HG02798 (cell line): ENCODE data around the gene TSHZ2.
"Not testable (repeated sequence)": the region's sequence is repeated elsewhere in the genome, so short reads cannot be mapped to it uniquely, and the experiment has no call there.

Experiments
- ATAC-seq: cut with Tn5 transposase; IDR thresholded peaks from one replicate; pipeline ENCODE4 v1.9.1; 2021; ENCODE audit warnings: mild to moderate bottlenecking; ENCODE audit not compliant: unreplicated experiment, poor library complexity

TSHZ2 gene

DNA sequence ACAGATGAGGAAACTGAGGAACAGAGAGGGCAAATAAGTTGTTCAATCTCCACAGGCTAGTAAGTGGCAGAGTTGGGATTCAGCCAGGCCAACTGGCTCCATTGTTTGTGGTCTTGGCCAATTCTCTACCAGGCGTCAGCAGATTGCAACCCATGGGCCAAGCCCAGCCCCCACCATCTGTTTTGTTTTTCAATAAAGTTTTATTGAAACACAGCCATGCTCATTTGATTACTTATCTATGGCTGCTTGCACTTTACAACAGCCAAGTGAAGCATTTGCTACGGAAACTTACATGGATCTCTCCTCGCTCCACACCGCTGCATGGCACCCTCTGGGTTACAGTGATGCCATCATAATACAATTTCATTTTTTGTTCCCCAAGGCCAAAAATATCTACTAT is 530.7 kb downstream of the TSHZ2 start:
- no peak for ATAC-seq

DNA sequence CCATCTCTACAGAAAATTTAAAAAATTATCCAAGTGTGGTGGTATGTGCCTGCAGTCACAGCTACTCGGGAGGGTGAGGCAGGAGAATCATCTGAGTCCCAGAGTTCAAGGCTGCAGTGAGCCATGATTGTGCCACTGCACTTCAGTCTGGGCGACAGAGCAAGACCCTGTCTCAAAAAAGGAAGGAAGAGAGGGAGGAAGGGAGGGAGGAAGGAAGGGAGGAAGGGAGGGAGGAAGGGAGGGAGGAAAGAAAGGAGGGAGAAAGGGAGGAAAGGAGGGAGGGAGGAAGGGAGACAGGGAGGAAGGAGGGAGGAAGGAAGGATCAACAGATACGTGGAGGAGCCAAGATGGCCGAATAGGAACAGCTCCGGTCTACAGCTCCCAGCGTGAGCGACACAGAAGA is 531.4 kb downstream of the TSHZ2 start:
- no peak for ATAC-seq

DNA sequence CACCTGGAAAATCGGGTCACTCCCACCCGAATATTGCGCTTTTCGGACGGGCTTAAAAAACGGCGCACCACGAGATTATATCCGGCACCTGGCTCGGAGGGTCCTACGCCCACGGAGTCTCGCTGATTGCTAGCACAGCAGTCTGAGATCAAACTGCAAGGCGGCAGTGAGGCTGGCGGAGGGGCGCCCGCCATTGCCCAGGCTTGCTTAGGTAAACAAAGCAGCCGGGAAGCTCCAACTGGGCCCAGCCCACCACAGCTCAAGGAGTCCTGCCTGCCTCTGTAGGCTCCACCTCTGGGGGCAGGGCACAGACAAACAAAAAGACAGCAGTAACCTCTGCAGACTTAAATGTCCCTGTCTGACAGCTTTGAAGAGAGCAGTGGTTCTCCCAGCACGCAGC is 531.9 kb downstream of the TSHZ2 start:
- not testable (repeated sequence) for ATAC-seq

DNA sequence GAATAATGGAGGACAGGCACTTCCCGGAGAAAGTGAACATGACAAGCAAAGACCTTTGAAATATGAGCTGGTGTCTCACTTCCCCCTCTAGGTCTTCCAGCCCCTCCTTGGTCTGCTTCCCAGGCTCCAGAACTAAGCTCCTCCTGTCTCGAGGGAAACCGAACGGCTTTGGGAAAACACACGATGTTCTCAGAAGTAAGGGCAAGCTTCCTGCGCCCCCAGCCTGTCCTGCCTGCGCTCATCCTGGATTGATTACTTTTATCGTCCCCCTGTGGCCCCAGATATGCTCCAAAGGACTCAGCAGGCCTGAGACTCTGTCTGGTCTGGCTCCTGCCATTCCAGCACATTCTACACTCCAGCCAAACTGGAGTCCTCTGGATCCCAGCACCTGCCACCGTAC is 538.1 kb downstream of the TSHZ2 start:
- ATAC-seq = no peak

DNA sequence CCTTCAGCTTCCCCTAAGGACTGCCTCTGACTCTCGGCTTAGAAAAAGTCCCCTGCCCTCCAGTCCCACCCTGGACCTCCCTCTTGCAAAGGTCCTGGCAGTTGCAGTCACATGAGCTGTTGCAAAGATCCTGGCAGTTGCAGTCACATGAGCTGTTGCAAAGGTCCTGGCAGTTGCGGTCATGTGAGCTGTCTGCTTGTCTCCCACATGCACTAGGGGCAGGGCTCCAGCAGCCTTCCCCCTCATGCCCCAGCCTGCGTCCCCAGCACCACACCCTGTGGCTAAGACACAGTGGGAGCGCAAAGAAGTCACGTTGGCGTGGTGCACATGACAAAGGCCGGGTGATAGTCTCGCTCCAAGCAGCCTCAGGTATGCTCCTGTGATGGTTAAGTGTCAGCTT is 538.5 kb downstream of the TSHZ2 start:
- no peak for ATAC-seq

DNA sequence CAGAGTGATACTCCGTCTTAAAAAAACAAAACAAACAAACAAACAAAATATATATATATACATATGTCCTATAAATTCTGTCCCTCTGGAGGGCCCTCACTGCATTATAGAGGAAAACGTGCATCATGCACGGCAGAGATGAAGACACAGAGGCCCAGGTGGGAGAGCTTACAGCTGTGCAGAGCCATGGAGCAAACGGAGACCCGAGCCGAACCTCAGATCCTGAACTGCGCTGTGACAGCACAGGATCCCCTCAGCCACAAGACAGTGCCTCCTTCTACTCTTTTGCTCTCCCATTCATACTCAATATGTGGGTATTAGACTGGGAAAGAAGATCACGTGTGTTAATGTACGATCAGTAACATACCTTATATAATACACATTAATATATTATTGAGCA is 539.9 kb downstream of the TSHZ2 start:
- ATAC-seq = no peak

DNA sequence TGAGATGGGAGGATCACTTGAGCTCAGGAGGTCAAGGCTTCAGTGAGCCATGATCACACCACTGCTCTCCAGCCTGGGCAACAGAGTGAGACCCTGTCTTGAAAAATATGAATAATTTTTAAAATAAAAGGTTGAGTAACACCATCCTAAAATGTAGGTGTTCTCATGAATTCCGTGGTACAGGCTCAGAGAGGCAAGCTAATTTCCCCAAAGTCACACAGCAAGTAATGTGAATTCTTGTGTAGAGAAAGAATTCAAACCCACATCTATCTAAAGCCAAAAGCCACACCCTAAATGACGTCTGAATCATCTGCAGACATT is 541.0 kb downstream of the TSHZ2 start:
- no peak for ATAC-seq

DNA sequence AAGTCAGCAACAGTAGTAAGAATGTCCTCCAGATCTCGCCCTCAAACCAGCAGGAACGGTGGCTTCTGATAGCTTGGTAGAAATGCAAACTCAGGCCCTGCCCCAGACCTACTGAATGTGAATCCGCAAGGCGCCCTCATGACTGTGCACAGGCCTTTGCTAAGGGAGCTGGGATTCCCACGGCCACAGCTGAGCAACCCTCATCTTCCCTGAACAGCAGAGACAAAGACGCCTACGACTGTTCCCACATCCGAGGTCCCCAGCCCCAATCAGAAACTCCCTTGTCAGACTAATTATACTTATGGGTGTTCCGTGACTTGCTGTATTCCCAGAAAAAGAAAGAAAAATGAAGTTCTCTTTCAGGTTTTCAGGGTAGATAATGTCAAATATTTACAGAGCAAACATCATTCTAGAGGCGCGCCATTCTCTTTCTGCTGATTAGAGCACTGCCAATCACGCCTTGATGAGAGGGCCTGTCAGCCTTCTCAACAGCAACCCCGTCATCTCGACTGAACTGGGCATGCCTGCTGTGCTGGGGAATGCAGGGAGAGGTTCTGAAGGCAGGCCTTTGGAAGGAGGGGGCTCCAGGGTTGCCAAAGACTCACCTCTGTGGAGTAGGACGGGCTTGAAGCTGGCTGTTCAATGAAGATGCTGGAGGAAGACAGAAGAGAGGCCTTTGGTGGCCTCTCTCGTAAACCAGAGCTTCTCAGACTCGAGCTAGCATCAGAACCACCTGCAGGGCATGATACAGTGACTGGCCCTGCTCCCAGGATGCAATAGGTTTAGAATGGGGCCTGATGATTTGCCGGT is 541.5 kb downstream of the TSHZ2 start:
- ATAC-seq = no peak

DNA sequence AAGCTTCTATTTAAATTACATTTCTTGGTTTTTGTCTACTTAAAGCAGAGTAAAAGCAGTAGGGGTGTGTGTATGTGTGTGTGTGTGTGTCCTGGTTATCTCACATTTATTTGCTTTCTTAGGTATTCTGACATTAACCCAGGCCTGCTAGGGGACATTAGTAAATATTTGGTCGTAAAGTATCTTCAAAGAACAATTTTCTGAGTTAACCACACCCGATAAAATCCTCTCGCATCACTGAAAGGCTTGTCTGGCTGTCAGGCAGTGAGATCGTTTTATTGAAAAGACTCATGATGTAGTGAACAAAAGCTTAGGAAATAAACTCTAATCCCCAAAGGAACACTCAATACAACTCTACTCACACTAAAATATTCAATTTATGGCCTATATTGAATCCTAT is 543.6 kb downstream of the TSHZ2 start:
- ATAC-seq = no peak

DNA sequence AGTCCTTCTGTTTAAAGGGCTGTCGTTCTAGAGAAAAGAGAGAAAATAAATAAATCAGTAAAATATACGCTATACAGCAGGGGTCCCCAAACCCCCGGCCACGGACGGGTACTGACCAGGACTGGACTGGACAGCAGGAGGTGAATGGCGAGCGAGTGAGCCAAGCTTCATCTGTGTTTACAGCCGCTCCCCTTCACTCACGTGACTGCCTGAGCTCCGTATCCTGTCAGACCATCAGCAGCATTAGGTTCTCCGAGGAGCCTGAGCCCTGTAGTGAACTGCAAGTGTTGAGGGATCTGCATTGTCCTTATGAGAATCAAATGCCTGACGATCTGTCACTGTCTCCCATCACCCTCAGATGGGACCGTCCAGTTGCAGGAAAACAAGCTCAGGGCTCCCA is 545.0 kb downstream of the TSHZ2 start:
- ATAC-seq = no peak

DNA sequence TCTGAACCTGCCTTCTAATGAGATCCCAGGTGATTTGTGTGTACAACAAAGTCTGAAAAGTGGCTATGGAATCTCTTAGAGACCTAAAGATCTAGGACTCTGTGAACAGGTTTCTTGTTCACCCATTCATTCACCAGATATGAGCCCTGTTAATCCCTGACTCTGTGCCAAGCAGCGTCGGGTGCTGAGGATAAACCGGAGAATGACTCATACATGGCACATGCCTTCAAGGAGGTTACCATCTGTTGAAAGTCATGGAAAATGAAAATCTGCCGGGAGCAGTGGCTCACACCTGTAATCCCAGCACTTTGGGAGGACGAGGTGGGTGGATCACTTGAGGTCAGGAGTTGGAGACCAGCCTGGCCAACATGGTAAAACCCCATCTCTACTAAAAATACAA is 549.3 kb downstream of the TSHZ2 start:
- ATAC-seq = not testable (repeated sequence)

DNA sequence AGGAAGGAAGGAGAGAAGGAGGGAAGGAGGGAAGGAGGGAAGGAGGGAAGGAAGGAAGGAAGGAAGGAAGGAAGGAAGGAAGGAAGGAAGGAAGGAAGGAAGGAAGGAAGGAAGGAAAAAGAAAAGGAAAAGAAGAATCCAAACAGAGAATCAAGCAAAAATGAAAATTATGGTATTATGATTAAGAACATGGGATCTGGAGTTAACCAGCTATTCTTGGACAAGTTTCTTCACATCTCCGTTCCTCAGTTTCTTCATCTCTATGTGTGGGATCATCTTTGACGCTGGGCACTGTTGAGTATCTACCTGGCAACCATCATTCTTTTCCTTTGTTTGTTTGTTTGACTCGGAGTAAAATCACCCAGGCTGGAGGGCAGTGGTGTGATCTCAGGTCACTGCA is 549.9 kb downstream of the TSHZ2 start:
- ATAC-seq = no peak

DNA sequence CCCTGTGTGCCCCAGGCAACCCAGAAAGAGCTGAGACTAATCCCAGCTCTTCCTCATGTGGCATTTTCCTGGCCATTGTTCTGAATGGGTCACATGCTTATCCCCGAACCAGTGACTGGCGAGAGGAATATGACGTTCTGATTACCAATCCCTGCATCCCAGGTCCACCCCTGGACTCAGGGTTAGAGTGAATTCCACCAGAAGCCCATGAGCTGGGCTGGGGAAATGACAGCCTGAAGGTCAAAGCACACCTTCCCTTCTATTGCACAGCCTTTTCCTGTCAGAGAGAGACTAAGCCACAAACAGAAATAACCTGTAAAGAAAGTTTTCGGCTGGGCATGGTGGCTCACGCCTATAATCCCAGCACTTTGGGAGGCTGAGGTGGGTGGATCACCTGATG is 550.5 kb downstream of the TSHZ2 start:
- no peak for ATAC-seq

DNA sequence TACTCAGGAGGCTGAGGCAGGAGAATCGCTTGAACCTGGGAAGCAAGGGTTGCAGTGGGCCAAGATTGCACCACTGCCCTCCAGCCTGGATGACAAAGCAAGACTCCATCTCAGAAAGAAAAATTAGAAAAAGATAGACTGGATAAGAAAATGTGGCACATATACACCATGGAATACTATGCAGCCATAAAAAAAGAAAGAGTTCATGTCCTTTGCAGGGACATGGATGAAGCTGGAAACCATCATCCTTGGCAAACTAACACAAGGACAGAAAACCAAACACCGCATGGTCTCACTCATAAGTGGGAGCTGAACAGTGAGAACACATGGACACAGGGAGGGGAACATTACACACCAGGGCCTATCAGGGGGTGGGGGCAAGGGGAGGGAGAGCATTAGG is 551.5 kb downstream of the TSHZ2 start:
- not testable (repeated sequence) for ATAC-seq

DNA sequence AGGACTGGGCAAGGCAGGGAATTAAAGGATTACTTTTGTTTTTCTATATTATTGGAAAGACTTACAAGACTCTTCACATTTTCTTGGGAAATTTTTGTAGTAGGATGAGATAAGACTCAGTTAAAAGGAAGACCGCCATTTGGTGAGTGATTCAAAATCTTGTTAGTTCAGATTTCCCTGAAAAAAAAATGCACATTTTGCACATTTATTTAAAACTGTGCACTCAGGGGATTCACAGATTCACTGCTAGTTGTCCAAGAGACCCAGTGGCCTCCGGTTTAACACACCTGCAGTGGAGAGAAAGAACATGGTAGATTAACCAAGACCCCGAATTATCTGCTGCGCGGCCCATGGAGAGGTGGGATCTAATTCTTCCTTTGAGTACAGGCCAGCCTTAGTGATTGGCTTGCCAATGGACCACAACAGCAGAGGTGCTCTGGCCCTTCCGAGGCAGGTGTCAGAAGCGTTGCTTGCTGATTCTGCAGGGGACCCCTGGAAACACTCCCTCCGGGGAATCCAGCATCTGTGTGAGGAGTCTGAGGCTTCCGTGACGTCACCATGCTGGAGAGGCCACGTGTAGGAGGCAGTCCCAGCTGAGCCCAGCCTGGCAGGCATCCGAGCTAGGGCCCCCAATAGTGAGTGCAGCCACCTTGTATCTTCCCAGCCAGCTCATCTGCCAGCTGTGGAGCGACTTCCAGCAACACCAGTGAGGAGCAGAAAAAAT is 552.6 kb downstream of the TSHZ2 start:
- ATAC-seq = no peak

DNA sequence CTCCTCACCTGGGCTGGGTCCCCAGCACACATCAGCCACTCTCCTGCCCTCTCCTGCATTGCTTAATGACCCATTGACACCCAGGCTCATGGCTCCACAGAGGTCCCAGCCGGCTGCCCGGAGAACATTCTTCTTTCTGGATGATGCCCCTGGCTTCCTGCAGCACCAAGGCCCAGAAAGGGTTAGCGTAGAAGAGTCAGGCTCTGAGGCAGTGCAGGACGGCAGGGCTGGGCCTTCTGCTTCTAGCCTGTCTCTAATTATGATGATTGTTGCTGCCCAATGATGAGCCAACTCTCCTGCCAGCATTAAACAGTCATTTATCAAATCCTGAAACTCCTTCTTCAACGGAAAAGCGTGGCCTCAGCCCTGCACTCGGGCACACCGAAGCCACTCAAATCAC is 555.0 kb downstream of the TSHZ2 start:
- ATAC-seq = no peak

DNA sequence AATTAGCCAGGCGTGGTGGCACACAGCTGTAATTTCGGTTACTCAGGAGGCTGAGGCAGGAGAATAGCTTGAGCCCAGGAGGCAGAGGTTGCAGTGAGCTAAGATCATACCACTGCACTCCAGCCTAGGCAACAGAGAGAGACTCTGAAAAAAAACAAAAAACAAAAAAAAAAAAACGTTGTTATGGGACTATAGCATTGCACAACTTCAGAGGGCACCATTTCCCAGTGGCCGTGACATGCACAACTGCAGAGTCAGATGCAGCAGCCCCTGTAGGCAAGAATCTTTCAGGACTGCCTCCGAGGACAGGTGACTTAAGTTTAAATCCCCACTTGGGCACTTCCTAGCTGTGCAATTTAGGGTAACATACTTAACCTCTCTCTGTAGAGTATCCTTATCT is 557.5 kb downstream of the TSHZ2 start:
- no peak for ATAC-seq

DNA sequence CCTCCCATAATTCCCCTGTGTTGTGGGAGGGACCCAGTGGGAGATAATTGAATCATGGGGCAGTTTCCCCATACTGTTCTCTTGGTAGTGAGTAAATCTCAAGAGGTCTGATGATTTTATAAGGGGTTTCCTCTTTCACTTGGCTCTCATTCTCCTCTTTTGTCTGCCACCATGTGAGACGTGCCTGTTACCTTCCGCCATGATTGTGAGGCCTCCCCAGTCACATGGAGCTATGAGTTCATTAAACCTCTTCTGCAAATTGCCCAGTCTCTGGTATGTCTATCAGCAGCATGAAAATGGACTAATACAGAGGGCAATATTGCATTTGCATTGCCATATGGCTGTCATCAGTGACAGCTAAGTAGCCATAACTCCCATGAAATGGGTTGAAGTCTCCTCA is 558.3 kb downstream of the TSHZ2 start:
- ATAC-seq = no peak

DNA sequence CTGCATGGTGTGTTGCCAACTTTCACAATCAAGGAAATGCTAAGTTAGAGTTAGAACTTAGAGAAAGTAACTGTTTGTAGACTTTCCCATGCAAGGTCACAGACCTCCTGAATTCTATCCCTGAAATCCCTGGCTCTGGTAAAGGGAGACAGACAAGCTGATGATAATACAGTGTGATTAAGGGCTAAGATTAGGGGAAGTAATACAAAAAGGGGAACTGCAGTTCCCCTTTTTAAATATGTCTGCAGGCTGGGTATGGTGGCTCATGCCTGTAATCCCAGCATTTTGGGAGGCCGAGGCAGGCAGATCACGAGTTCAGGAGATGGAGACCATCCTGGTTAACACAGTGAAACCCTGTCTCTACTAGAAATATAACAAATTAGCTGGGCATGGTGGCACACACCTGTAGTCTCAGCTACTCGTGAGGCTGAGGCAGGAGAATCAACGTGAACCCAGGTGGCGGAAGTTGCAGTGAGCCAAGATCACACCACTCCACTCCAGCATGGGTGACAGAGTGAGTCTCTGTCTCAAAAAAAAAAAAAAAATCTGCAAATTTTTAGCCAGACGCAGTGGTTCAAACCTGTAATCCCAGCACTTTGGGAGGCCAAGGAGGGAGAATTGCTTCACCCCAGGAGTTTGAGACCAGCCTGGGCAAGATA is 560.6 kb downstream of the TSHZ2 start:
- not testable (repeated sequence) for ATAC-seq

DNA sequence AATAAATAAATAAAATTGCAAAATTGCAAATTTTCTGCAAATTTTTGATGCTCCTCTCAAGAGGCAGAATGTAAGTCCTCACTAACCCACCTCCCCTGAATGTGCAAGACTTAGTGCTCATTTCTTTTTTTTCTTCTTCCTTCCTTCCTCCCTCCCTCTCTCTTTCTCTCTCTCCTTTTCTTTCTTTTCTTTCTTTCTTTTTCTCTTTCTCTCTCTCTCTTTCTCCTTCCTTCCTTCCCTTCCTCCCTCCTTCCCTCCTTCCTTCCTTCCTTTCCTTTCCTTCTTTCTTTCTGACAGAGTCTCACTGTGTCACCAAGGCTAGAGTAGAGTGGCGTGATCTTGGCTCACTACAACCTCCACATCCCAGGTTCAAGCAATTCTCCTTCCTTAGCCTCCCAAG is 561.3 kb downstream of the TSHZ2 start:
- ATAC-seq = no peak

DNA sequence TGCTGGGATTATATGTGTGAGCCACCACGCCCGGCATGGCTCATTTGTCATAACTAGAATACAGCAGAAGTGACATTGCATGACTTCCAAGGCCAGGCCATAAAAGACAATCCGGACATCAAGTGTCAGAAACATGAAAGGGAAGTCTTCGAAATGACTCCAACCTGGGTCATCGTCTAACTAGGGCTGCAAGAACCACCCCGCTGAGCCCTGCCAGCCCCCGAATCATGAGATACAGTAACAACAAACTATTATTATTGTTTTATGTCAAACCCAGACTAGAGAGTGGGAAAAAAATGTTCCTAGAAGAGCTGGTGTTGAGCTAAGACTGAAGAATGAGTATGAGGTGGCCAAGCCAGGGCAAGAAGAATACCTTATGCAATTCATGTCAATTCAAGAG is 561.9 kb downstream of the TSHZ2 start:
- no peak for ATAC-seq

DNA sequence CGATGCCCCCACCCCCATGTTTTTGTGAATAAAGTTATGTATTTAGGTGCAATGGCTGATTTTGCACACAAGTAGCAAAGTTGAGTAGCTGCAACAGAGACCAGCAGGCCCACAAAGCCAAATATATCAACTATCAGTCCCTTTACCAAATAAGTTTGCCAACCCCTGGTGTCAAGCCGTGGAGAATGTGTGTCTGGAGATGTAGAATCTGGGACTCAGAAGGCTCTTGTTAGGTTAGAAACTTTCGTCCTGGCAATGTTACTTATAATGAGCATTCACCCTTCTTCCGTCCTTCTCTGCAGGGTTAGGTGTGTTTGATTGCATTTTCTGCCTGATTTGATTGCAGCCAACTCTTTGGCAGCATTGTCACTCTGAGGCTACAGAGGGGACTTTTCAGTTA is 563.7 kb downstream of the TSHZ2 start:
- ATAC-seq = no peak
